GM12892 (cell line): ENCODE data around the gene PNPLA2.

Experiments used
- POLR2A ChIP-seq: IDR thresholded peaks from 2 replicates; pipeline ENCODE4 v1.6.1; 2011; ENCODE audit warnings: low read depth, low read length, control low read depth
- POLR2AphosphoS5 ChIP-seq: IDR thresholded peaks from 2 replicates; pipeline ENCODE4 v1.6.1; 2011; ENCODE audit warnings: low read depth, low read length, control low read depth

GRCh38 chr11:833114-833791, 14.5 kb downstream of the PNPLA2 start:
- TF ChIP-seq POLR2AphosphoS5 = no peak
- TF ChIP-seq POLR2A = no peak
